Kidney epithelial cell (primary cell): ENCODE results near the gene TERT. TPM values are rescaled to one million over a fixed set of nuclear protein-coding genes. Genes with fewer than 3 reads are reported as not detected.
A peak's percentile ranks its signal among the peaks of the same experiment; 100 is the strongest.

Source experiments
- DNase-seq: peaks from one replicate; pipeline ENCODE4 v3.0.0-alpha.2; 2010; ENCODE audit warnings: low read depth
- H3K27me3 ChIP-seq: 2 replicates; pipeline ENCODE4 v1.6.0; 2011; ENCODE audit warnings: low read length; ENCODE audit not compliant: control insufficient read depth, insufficient read depth
- H3K36me3 ChIP-seq: 2 replicates; pipeline ENCODE4 v1.5.1; 2011; ENCODE audit warnings: low read length; ENCODE audit not compliant: control insufficient read depth, insufficient read depth
- H3K4me3 ChIP-seq: 2 replicates; pipeline ENCODE4 v1.5.1; 2011; ENCODE audit warnings: low read depth, mild to moderate bottlenecking, control low read depth, low read length
- total RNA-seq: library from RNA; depleted of rRNA; stranded (reverse); fragments of >200 nt; gene quantifications from 2 replicates; pipeline ENCODE4 v1.2.3, GENCODE V29; 2015
- TF ChIP-seq, protein P1 (sequence below): IDR thresholded peaks from 2 replicates; pipeline ENCODE4 v1.5.1; 2011; ENCODE audit warnings: mild to moderate bottlenecking, moderate library complexity, low read length, control low read depth, inconsistent platforms; ENCODE audit not compliant: insufficient read depth, poor library complexity, severe bottlenecking

Gene TERT
- total RNA-seq, 1 donor from 2014 or later, result not detected

DNA sequence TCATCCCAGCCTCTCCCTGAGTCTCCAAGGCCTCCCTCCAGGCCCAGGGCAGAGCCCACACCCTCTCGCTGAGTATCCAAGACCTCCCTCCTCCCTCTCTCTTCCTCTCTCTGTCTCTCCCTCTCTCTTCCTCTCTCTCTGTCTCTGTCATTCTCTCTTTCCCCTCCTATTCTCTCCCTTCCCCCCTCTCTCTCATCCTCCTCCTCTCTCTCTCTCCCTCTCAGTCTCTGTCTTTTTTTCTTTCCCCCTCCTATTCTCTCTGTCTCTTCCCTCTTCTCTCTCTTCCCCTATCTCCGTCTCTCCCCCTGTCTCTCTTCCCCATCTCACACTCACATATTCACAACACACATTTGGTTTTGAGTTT is 85.4 kb downstream of the TERT start:
- Histone ChIP-seq H3K27me3 (peaks cover 29% of the 10 kb centered on the region), H3K4me3 (no peak overlapping the region), H3K36me3 (no peaks in the 10 kb centered on the region)
- DNase-seq, result no peak
- TF ChIP-seq, protein P1, sequence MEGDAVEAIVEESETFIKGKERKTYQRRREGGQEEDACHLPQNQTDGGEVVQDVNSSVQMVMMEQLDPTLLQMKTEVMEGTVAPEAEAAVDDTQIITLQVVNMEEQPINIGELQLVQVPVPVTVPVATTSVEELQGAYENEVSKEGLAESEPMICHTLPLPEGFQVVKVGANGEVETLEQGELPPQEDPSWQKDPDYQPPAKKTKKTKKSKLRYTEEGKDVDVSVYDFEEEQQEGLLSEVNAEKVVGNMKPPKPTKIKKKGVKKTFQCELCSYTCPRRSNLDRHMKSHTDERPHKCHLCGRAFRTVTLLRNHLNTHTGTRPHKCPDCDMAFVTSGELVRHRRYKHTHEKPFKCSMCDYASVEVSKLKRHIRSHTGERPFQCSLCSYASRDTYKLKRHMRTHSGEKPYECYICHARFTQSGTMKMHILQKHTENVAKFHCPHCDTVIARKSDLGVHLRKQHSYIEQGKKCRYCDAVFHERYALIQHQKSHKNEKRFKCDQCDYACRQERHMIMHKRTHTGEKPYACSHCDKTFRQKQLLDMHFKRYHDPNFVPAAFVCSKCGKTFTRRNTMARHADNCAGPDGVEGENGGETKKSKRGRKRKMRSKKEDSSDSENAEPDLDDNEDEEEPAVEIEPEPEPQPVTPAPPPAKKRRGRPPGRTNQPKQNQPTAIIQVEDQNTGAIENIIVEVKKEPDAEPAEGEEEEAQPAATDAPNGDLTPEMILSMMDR, result no peak

DNA sequence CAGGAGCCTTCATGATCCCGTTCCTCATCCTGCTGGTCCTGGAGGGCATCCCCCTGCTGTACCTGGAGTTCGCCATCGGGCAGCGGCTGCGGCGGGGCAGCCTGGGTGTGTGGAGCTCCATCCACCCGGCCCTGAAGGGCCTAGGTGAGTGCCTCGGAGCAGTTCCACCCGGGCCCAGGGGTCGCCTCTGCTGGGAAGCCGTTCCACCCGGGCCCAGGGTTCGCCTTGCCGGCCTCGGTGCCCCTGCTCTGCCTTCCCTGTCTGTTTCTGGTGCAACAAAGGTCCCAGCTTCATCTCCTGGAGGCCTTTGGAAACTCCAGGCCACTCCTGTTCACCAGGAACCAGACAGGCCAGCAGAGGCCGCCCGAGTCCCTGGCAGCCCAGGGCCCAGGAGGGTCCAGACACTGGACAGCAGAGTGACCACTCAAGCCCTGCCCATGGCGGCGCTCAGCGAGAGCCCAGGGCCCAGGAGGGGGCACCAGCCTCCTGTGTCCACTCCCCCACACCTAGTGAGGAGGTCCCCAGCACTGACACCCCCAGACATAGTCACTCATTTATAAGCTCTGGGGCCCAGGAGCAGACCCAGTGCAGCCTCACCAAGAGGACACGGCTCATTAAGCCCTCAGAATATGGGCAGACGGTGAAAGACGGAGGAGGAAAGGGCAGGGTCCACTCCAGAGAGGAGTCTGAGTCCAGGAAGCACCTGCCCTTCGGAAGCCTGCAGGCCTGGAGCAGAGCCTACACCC is 86.0 kb downstream of the TERT start:
- no peak overlapping the region for H3K4me3 ChIP-seq
- H3K36me3 ChIP-seq, result no peaks in the 10 kb centered on the region
- TF ChIP-seq, protein P1, result peak; percentile 63
- H3K27me3 ChIP-seq, result peaks cover 33% of the 10 kb centered on the region
- no peak for DNase-seq

DNA sequence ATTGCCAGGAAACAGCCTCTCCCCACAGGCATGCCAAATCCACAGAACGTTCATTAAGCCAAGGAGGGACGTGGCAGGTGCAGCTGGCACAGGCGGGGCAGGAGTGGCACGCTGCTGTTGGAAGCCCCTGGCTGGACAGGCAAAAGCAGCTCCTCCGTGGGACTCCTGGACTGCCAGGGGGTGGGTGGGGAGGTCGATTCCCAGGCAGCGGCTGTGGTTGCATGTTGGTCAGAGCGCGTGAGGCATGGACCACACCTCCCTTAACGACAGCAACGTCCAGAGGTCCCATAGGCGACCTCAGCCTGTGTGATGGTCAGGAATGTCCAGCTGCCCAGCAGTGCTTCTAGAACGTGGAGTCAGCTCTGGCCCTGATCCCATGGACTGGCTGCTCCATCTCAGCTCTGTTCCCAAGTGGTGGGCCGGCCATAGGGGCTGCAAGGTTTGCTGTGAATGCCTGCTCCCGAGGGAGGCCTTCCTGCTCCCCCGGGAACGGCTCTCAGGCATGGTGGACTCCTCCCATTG is 86.6 kb downstream of the TERT start:
- DNase-seq, result no peak
- Histone ChIP-seq H3K36me3 (no peaks in the 10 kb centered on the region), H3K4me3 (no peak overlapping the region), H3K27me3 (peaks cover 33% of the 10 kb centered on the region)
- TF ChIP-seq, protein P1, result no peak

DNA sequence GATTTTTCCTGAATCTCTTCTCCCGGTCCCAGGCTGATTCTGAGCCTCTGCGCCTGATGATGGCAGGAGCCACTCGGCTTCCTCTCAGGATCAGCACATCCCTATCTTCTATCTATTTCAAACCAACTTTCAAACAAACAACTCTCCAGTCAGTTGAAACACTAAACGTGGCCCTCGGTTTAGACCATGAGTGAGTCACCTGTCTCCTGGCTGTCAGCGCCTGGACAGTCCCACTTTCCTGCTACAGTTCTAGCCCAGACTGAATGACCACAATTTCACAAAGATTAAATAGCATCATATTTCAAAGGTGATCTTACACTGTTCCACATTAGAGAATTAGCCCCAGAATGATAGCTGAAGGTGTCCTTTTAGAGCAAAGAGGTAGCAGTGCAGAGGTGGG is 87.3 kb downstream of the TERT start:
- TF ChIP-seq, protein P1, result no peak
- Histone ChIP-seq H3K4me3 (no peak overlapping the region), H3K36me3 (no peaks in the 10 kb centered on the region), H3K27me3 (peaks cover 33% of the 10 kb centered on the region)
- no peak for DNase-seq

DNA sequence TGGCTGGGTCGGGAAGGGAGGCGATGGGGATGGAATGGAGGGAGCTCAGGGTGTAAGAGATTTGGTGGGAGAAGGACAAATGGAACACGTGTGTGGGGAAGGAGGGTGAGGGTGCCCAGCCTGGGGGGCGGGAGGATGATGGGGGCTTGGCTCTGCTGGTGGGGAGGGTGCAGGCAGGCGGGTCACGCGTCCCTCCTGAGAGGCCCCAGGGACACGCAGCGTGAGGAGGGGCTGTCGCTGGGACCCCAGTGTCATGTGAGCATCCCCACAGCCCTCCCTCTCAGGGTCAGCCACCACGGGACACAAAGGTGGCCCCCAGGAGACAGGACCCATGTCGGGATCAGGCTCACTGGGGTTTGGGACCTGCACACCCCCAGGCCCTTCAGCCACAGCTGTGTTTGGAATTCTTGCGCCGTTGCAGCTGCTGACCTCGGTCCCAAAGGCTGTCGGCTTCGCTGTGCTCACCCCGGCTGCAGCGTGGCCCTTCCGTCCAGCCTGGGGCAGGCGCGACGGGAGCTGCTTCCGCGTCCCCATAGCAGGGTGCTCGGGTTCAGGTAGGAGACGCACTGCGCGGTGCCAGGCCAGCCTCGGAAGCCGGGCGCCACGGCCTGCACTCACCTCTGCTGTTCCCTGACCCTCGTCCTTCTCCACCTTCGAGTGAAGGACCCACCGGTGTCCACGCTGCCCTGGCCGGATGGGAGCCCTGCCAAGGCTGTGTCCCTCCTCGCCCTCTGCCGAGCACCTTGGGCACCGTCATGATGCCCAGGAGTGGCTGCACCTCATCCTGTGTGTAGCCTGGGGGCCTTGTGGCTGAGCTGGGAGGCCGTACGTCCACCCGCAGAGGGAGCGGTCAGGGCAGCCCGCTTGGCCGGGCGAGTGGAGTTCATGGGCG is 88.1 kb downstream of the TERT start:
- H3K36me3 ChIP-seq, result no peaks in the 10 kb centered on the region
- no peak overlapping the region for H3K4me3 ChIP-seq
- TF ChIP-seq, protein P1, result no peak
- peaks cover 33% of the 10 kb centered on the region for H3K27me3 ChIP-seq
- DNase-seq, result no peak
